NCI-H345 treated with DMSO at 0.1 percent for 48 hours (cell line): Measurements from ENCODE around the gene EPB41.
"Not testable (repeated sequence)": the region's sequence is repeated elsewhere in the genome, so short reads cannot be mapped to it uniquely, and the experiment has no call there.

ENCODE experiments used
- DNase-seq: peaks from one replicate; lab custom pipeline; 2025; ENCODE audit not compliant: unreplicated experiment; lab: John Stamatoyannopoulos, UW

Gene EPB41

GRCh38 chr1:29124366-29125236 is 210.2 kb downstream of the EPB41 start:
- no peak for DNase-seq

GRCh38 chr1:29125237-29125641 is 210.9 kb downstream of the EPB41 start:
- DNase-seq, result no peak

GRCh38 chr1:29125788-29126187 is 211.4 kb downstream of the EPB41 start:
- no peak for DNase-seq

GRCh38 chr1:29126198-29126597 is 211.8 kb downstream of the EPB41 start:
- DNase-seq, result no peak

- no peak for DNase-seq
Observed at GRCh38 chr1:29128739-29129138, 214.4 kb downstream of the EPB41 start.

GRCh38 chr1:29129916-29130315 is 215.5 kb downstream of the EPB41 start:
- DNase-seq, result no peak

GRCh38 chr1:29131056-29131455 is 216.7 kb downstream of the EPB41 start:
- not testable (repeated sequence) for DNase-seq

GRCh38 chr1:29133861-29134694 is 219.7 kb downstream of the EPB41 start:
- peak; percentile 28 for DNase-seq

- no peak for DNase-seq
Observed at GRCh38 chr1:29134695-29135028, 220.3 kb downstream of the EPB41 start.

GRCh38 chr1:29136391-29136915 is 222.1 kb downstream of the EPB41 start:
- DNase-seq, result no peak

- no peak for DNase-seq
Observed at GRCh38 chr1:29142714-29143113, 228.3 kb downstream of the EPB41 start.

GRCh38 chr1:29144178-29144577 is 229.8 kb downstream of the EPB41 start:
- DNase-seq, result no peak

GRCh38 chr1:29145739-29146437 is 231.5 kb downstream of the EPB41 start:
- DNase-seq, result no peak

- DNase-seq, result no peak
Observed at GRCh38 chr1:29148656-29149491, 234.5 kb downstream of the EPB41 start.

GRCh38 chr1:29150346-29150745 is 236.0 kb downstream of the EPB41 start:
- not testable (repeated sequence) for DNase-seq

- no peak for DNase-seq
Observed at GRCh38 chr1:29152046-29152805, 237.9 kb downstream of the EPB41 start.

- DNase-seq, result no peak
Observed at GRCh38 chr1:29156543-29157268, 242.3 kb downstream of the EPB41 start.

- DNase-seq, result no peak
Observed at GRCh38 chr1:29157269-29157601, 242.9 kb downstream of the EPB41 start.

GRCh38 chr1:29159773-29160172 is 245.4 kb downstream of the EPB41 start:
- DNase-seq, result no peak
